ENCODE results near the gene NEK3. TPM values are rescaled to one million over a fixed set of nuclear protein-coding genes. Genes with fewer than 3 reads are reported as not detected.
"Not testable (repeated sequence)": the region's sequence is repeated elsewhere in the genome, so short reads cannot be mapped to it uniquely, and the experiment has no call there.

Gene NEK3
- total RNA-seq, 1 donor from 2014 or later, result 23.6 TPM

GRCh38 chr13:52104624-52105023, 54.8 kb downstream of the NEK3 start:
- Mint-ChIP-seq H3K27ac (ENCODE audit: unreplicated experiment) (no peak overlapping the region), H3K27me3 (ENCODE audit: unreplicated experiment) (peaks cover 17% of the 10 kb centered on the region), H3K9me3 (ENCODE audit: unreplicated experiment) (no peaks in the 10 kb centered on the region), H3K4me3 (ENCODE audit: unreplicated experiment) (no peak overlapping the region), H3K4me1 (ENCODE audit: unreplicated experiment) (no peaks in the 10 kb centered on the region), H3K36me3 (ENCODE audit: unreplicated experiment) (no peaks in the 10 kb centered on the region)
- DNase-seq (ENCODE audit: extremely low spot score, unreplicated experiment), result no peak
- TF ChIP-seq CTCF (IDR thresholded peaks at IDR 0.05), result no peak

DNA sequence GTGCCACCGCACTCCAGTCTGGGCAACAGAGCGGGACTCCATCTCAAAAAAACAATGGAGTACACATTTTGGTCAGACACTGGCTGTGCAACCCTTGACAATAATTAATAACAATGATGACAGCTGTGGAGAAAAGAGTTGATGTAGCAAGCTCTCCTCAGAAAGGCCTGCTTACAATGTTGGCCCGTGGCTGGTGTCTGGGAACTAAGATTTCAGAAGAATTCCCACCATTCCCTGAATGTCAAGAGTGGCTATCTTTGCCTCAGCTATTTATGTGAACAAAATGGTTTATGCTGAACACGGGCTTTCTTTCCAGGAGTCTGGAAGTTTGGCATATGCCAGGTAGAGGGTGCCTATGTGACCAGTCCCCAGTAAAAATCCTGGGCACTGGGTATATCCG, 56.0 kb downstream of the NEK3 start:
- Mint-ChIP-seq H3K9me3 (ENCODE audit: unreplicated experiment) (no peaks in the 10 kb centered on the region), H3K27me3 (ENCODE audit: unreplicated experiment) (peaks cover 7% of the 10 kb centered on the region), H3K4me3 (ENCODE audit: unreplicated experiment) (no peak overlapping the region), H3K36me3 (ENCODE audit: unreplicated experiment) (no peaks in the 10 kb centered on the region), H3K4me1 (ENCODE audit: unreplicated experiment) (no peaks in the 10 kb centered on the region), H3K27ac (ENCODE audit: unreplicated experiment) (no peak overlapping the region)
- TF ChIP-seq CTCF (IDR thresholded peaks at IDR 0.05), result no peak
- DNase-seq (ENCODE audit: extremely low spot score, unreplicated experiment), result no peak

GRCh38 chr13:52102423-52102822, 57.0 kb downstream of the NEK3 start:
- peaks cover 11% of the 10 kb centered on the region for H3K27me3 Mint-ChIP-seq (ENCODE audit: unreplicated experiment)
- H3K9me3 Mint-ChIP-seq (ENCODE audit: unreplicated experiment); H3K27ac Mint-ChIP-seq (ENCODE audit: unreplicated experiment); H3K4me1 Mint-ChIP-seq (ENCODE audit: unreplicated experiment); H3K36me3 Mint-ChIP-seq (ENCODE audit: unreplicated experiment); DNase-seq (ENCODE audit: extremely low spot score, unreplicated experiment); H3K4me3 Mint-ChIP-seq (ENCODE audit: unreplicated experiment): not testable (repeated sequence)

GRCh38 chr13:52097197-52097596, 62.2 kb downstream of the NEK3 start:
- no peak for DNase-seq (ENCODE audit: extremely low spot score, unreplicated experiment)
- TF ChIP-seq CTCF (IDR thresholded peaks at IDR 0.05), result no peak
- no peaks in the 10 kb centered on the region for H3K4me1 Mint-ChIP-seq (ENCODE audit: unreplicated experiment)
- peaks cover 23% of the 10 kb centered on the region for H3K27me3 Mint-ChIP-seq (ENCODE audit: unreplicated experiment)
- H3K4me3 Mint-ChIP-seq (ENCODE audit: unreplicated experiment), result no peak overlapping the region
- H3K36me3 Mint-ChIP-seq (ENCODE audit: unreplicated experiment), result no peaks in the 10 kb centered on the region
- no peak overlapping the region for H3K27ac Mint-ChIP-seq (ENCODE audit: unreplicated experiment)
- H3K9me3 Mint-ChIP-seq (ENCODE audit: unreplicated experiment), result no peaks in the 10 kb centered on the region

DNA sequence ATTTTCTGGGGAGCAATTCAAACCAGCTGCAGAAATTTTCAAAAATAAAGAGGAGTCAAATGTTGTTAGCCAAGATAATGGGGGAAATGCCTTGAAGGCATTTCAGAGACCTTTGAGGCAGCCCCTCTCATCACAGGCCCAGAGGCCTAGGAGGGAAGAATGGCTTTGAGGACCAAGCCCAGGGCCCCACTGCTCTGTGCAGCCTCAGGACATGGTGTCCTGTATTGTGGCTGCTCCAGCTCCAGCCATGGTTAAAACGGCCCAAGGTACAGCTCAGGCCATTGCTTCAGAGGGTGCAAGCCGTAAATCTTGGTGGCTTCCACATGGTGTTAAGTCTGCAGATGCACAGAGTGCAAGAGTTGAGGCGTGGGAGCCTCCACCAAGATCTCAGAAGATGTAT, 62.6 kb downstream of the NEK3 start:
- no peak for DNase-seq (ENCODE audit: extremely low spot score, unreplicated experiment)
- peaks cover 24% of the 10 kb centered on the region for H3K27me3 Mint-ChIP-seq (ENCODE audit: unreplicated experiment)
- no peak overlapping the region for H3K4me3 Mint-ChIP-seq (ENCODE audit: unreplicated experiment)
- H3K4me1 Mint-ChIP-seq (ENCODE audit: unreplicated experiment), result no peaks in the 10 kb centered on the region
- H3K36me3 Mint-ChIP-seq (ENCODE audit: unreplicated experiment), result no peaks in the 10 kb centered on the region
- no peaks in the 10 kb centered on the region for H3K9me3 Mint-ChIP-seq (ENCODE audit: unreplicated experiment)
- H3K27ac Mint-ChIP-seq (ENCODE audit: unreplicated experiment), result no peak overlapping the region
- TF ChIP-seq CTCF (IDR thresholded peaks at IDR 0.05), result no peak

DNA sequence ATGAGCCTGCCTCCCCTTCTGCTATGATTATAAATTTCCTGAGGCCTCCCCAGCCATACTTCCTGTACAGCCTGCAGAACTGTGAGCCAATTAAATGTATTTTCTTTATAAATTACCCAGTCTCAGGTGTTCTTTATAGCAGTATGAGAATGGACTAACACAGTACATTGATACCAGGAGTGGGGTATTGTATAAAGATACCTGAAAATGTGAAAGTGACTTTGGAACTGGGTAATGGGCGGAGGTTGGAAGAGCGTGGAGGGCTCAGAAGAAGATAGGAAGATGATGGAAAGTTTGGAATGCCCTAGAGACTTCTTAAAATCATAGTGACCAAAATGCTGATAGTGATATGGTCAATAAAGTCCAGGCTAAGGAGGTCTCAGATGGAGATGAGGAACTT, 63.3 kb downstream of the NEK3 start:
- H3K27me3 Mint-ChIP-seq (ENCODE audit: unreplicated experiment), result peaks cover 24% of the 10 kb centered on the region
- H3K4me1 Mint-ChIP-seq (ENCODE audit: unreplicated experiment), result no peaks in the 10 kb centered on the region
- TF ChIP-seq CTCF (IDR thresholded peaks at IDR 0.05), result no peak
- H3K36me3 Mint-ChIP-seq (ENCODE audit: unreplicated experiment), result no peaks in the 10 kb centered on the region
- H3K27ac Mint-ChIP-seq (ENCODE audit: unreplicated experiment), result no peak overlapping the region
- no peaks in the 10 kb centered on the region for H3K9me3 Mint-ChIP-seq (ENCODE audit: unreplicated experiment)
- H3K4me3 Mint-ChIP-seq (ENCODE audit: unreplicated experiment), result no peak overlapping the region
- no peak for DNase-seq (ENCODE audit: extremely low spot score, unreplicated experiment)
